GM12878 (cell line): ENCODE data around the gene GJA5. TPM values are rescaled to one million over a fixed set of nuclear protein-coding genes. Genes with fewer than 3 reads are reported as not detected.

Experiments
- BCL11A ChIP-seq: IDR thresholded peaks from 2 replicates; pipeline ENCODE4 v1.6.1; 2011; ENCODE audit warnings: low read depth, low read length
- CEBPZ ChIP-seq: fragments of 150-350 bp; IDR thresholded peaks from 2 replicates; pipeline ENCODE4 v1.6.1; 2016; ENCODE audit warnings: low read depth, low read length
- E4F1 ChIP-seq: fragments of 450-650 bp; IDR thresholded peaks from 2 replicates; pipeline ENCODE4 v1.6.1; 2018; ENCODE audit warnings: borderline replicate concordance, mild to moderate bottlenecking; ENCODE audit not compliant: partially characterized antibody
- EGR1 ChIP-seq, 2 experiments: IDR thresholded peaks; 1 replicate in 1 of 2; 2 replicates in 1 of 2; pipeline ENCODE4 v1.6.1; 2011 to 2012; ENCODE audit warnings: low read depth in 2 of 2, low read length in 2 of 2, borderline replicate concordance in 1 of 2, mild to moderate bottlenecking in 1 of 2, moderate library complexity in 1 of 2
- TCF3 ChIP-seq: IDR thresholded peaks from 2 replicates; pipeline ENCODE4 v1.6.1; 2012; ENCODE audit warnings: low read depth, mild to moderate bottlenecking, low read length, borderline replicate concordance; ENCODE audit not compliant: insufficient read depth
- polyA plus RNA-seq, 11 experiments: library from polyadenylated mRNA; depleted of rRNA in 4 of 11; unstranded in 6 of 11; stranded (reverse) in 5 of 11; fragments of >200 nt; fragmentation: Nextera tagmentation in 4 of 11; fragmentation: Illumina TruSeq in 1 of 11; extraction: Ambion mirVana in 4 of 11; extraction: Trizol in 1 of 11; gene quantifications; 1 replicate in 1 of 11; 2 replicates in 10 of 11; pipeline versions ENCODE4 v1.2.1 to v1.2.3, GENCODE V29; 2011 to 2016; ENCODE audit warnings: inconsistent platforms in 2 of 11, missing spikeins in 2 of 11, low read depth in 1 of 11
- total RNA-seq, 4 experiments: library from RNA; depleted of rRNA in 3 of 4; stranded (reverse); fragments of >200 nt in 3 of 4; fragmentation: Illumina TruSeq in 1 of 4; extraction: Trizol in 1 of 4; gene quantifications; 2 replicates each; pipeline versions ENCODE4 v1.2.1 to v1.2.3, GENCODE V29; 2013 to 2021
- TF ChIP-seq, protein P1 (sequence below): IDR thresholded peaks from 2 replicates; pipeline ENCODE4 v1.6.1; 2011; ENCODE audit warnings: low read depth, low read length, improper control_type of control experiment, borderline replicate concordance

The GJA5 gene
- total and polyA plus RNA-seq, 10 of the 15 experiments (the other 5 are each of a cell fraction or from before 2014, with no cell fraction given) = not detected

DNA sequence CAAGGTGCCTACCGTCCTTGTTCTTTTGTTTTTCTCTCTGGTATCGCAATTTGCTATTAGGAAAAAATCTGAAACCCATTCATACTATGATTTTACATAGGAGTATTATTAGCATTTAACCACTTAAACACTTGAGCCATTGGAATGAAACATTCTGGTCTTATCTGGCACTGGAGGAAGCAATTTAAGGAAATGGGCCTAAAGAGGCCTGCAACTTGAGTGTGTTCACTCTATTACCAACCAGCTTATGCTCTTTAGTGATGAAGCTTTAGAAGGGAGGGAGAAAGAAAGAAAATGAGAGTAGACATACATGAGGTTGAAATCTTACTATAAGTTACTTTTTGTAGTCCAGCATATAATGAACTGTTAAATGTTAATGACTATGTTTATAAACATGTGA, 5.7 kb downstream of the GJA5 start (continued):
- no peak for TF ChIP-seq TCF3
- no peak for TF ChIP-seq BCL11A
- TF ChIP-seq CEBPZ = no peak
- no peak for TF ChIP-seq E4F1
- TF ChIP-seq, protein P1, sequence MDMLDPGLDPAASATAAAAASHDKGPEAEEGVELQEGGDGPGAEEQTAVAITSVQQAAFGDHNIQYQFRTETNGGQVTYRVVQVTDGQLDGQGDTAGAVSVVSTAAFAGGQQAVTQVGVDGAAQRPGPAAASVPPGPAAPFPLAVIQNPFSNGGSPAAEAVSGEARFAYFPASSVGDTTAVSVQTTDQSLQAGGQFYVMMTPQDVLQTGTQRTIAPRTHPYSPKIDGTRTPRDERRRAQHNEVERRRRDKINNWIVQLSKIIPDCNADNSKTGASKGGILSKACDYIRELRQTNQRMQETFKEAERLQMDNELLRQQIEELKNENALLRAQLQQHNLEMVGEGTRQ = no peak
- no peak for TF ChIP-seq EGR1 (IDR thresholded peaks at IDR 0.05; ENCODE audit: borderline replicate concordance in 1 of 2, low read depth in 2 of 2, low read length in 2 of 2)
